KOPT-K1 (cell line): Measurements from ENCODE around the gene RTCA.
"Not testable (repeated sequence)": the region's sequence is repeated elsewhere in the genome, so short reads cannot be mapped to it uniquely, and the experiment has no call there.

Experiments
- H3K27ac ChIP-seq: fragments of 200-600 bp; sonication (generic); 2 replicates; pipeline ENCODE4 v1.5.1; 2016; ENCODE audit warnings: antibody characterized with exemption, mild to moderate bottlenecking, low read depth, low read length; ENCODE audit not compliant: poor library complexity, severe bottlenecking
- H3K36me3 ChIP-seq: fragments of 200-600 bp; sonication (generic); 2 replicates; pipeline ENCODE4 v1.5.1; 2017; ENCODE audit warnings: antibody characterized with exemption, mild to moderate bottlenecking, low read length, moderate library complexity; ENCODE audit not compliant: insufficient read depth
- H3K9me3 ChIP-seq: fragments of 200-600 bp; sonication (generic); 2 replicates; pipeline ENCODE4 v1.5.1; 2017; ENCODE audit warnings: antibody characterized with exemption, low read length, mild to moderate bottlenecking; ENCODE audit not compliant: insufficient read depth, poor library complexity, severe bottlenecking

Gene RTCA

GRCh38 chr1:100309863-100310262 lies 43.8 kb downstream of the RTCA start:
- Histone ChIP-seq H3K9me3 (peaks cover 8% of the 10 kb centered on the region), H3K36me3 (no peaks in the 10 kb centered on the region), H3K27ac (no peak overlapping the region)

DNA sequence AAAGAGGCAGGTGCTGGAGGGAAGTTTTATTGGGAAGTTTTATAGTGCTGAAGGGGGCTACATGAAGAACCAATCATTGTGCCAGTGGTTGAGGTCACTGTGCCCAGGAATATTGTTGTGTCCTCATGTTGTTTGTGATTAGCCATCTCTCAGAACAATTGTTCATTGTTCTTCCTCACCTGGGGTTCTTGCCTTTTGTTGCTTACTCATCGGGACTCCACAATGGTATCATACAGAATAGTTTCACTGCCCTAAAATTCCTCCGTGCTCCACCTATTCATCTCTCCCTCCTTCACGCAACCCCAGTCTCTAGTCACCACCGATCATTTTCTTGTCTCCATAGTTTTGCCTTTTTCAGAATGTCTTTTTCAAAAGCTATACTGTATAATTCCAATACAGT lies 47.4 kb downstream of the RTCA start:
- Histone ChIP-seq H3K9me3 (peaks cover 28% of the 10 kb centered on the region), H3K27ac (no peak overlapping the region), H3K36me3 (no peaks in the 10 kb centered on the region)

DNA sequence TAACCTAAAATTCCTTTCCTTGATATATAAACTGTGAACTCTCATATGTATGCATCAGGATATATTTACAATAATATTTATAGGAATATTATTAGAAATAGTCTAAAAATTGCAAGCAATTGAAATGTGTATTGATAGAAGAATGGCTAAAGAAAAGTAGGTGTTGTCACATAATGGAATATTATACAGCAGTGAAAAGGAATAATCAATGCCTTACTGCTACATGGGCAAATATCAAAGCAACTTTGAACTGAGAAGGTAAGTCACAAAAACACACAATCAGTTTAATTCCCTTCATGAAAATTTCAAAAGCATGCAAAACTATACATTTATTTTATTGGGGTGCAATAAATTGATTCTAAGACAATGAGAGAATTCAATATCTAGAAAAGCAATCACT lies 50.6 kb downstream of the RTCA start:
- Histone ChIP-seq H3K27ac (no peak overlapping the region), H3K9me3 (peaks cover 34% of the 10 kb centered on the region), H3K36me3 (no peaks in the 10 kb centered on the region)

DNA sequence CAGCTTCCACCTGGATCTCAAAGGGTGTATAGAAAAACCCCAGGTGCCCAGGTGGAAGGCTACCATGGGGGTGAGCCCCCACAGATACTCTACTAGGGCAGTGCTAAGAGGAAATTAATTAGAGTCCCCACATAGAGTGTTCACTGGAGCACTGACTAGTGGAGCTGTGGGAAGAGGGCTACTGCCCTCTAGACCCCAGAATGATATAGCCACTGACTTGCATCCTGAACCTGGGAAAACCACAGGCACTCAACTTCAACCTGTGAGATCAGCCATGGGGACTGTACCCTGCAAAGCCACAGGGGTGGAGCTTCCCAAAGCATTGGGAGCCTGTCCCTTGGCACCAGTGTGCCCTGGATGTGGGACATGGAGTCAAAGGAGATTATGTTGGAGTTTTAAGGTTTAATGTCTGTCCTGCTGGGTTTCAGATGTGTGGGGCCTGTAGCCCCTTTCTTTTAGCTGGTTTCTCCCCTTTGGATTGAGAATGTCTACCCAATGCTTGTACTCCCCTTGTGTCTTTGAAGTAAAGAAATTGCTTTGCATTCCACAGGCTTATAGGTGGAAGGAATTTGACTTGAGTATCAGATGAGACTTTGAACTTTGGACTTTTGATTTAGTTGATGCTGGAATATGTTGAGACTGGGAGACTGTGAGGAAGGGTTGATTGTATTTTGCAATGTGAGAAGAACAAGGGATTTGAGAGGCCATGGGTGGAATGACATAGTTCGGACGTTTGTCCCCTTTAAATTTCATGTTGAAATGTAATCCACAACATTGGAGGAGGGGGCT lies 54.5 kb downstream of the RTCA start:
- Histone ChIP-seq H3K9me3 (peaks cover 29% of the 10 kb centered on the region), H3K27ac (no peak overlapping the region), H3K36me3 (no peaks in the 10 kb centered on the region)

GRCh38 chr1:100321100-100321493 lies 55.1 kb downstream of the RTCA start:
- Histone ChIP-seq H3K27ac (no peak overlapping the region), H3K9me3 (peaks cover 23% of the 10 kb centered on the region), H3K36me3 (no peaks in the 10 kb centered on the region)

GRCh38 chr1:100321506-100321905 lies 55.5 kb downstream of the RTCA start:
- Histone ChIP-seq H3K27ac (no peak overlapping the region), H3K36me3 (no peaks in the 10 kb centered on the region), H3K9me3 (peaks cover 19% of the 10 kb centered on the region)

- Histone ChIP-seq H3K27ac (no peak overlapping the region), H3K9me3 (peaks cover 14% of the 10 kb centered on the region), H3K36me3 (no peaks in the 10 kb centered on the region)
Observed at GRCh38 chr1:100322436-100323211, 56.6 kb downstream of the RTCA start.

GRCh38 chr1:100323419-100324106 lies 57.5 kb downstream of the RTCA start:
- H3K36me3 ChIP-seq: no peaks in the 10 kb centered on the region
- peaks cover 14% of the 10 kb centered on the region for H3K9me3 ChIP-seq
- no peak overlapping the region for H3K27ac ChIP-seq

DNA sequence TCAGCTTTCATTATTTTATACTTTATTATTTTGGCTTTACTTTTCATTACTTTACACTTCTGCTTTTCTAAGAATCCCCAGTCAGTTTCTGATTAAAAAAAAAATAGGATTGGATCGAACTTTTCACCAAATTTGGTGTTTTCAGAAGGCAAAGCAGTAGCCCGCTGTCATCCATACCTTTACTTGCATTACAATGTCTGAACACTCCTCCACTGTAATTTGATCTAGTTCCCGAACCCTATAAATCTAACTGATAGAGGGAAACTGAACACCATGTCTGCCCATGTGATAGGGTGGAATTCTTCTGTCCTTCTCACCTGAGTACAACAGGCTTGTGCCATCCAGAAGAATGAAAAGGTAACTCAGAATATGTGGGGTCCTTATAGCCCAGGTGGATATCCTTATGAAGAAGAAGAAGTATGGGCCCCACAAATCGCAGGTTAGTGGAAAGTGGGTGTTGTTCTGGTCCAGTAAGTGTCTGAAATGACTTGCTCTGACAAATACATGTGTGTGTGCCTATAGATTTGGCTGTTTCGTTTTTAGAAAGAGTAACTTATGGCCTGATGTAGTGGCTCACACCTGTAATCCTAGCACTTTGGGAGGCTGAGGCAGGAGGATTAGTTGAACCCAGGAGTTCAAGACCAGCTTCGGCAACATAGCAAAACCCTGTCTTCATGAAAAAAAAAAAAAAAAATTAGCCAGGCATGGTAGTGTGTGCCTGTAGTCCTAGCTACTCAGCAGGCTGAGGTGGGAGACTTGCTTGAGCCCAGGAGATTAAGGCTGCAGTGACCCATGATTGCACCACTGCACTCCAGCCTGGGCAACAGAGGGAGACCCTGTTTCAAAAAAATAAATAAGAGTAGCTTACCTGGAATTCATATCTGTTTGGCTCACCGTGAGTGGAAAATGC lies 59.7 kb downstream of the RTCA start:
- Histone ChIP-seq H3K27ac (no peak overlapping the region), H3K9me3 (no peaks in the 10 kb centered on the region), H3K36me3 (no peaks in the 10 kb centered on the region)

- H3K36me3 ChIP-seq, H3K9me3 ChIP-seq, H3K27ac ChIP-seq: not testable (repeated sequence)
Observed at GRCh38 chr1:100326325-100326670, 60.3 kb downstream of the RTCA start.

DNA sequence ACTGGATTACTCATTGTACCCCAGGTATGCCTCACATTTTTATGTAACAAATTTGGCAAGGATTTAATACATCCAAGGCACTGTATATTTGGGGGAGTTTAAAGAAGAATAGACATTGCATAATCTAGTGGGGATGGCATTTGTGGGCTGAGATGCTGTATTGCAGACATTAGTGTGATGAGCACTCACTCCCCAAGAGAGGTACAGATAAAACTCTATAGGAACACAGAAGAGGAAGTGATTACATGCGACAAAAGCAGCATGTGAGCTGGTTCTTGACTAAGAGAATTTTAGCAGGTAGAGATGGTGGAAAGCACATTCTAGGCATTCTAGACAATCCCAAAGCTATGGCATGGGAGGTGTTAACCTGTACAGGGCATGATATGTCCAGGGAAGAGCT lies 62.1 kb downstream of the RTCA start:
- no peaks in the 10 kb centered on the region for H3K36me3 ChIP-seq

DNA sequence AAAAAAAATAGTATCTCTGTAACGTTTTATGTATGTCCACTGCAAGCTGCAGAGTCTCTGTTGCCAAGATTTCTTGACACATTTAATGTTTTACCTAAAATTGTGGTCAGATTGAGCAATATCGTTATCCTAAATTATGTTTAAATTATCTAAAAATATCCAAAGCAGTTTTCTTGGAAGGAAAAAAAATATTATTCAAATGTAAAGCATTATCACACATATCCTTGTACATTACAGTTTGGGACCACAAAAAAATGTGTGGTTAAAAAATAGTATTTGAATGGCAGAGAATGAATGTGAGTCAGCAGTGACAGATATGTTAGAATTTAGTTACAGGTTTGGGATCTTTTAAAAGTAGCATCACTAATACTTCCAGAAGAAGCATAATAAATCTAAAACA lies 65.1 kb downstream of the RTCA start:
- not testable (repeated sequence) for H3K9me3 ChIP-seq, H3K27ac ChIP-seq, H3K36me3 ChIP-seq

More for the DNA sequence above, 62.1 kb downstream of the RTCA start:
- H3K9me3 ChIP-seq: no peaks in the 10 kb centered on the region
- H3K27ac ChIP-seq: no peak overlapping the region

DNA sequence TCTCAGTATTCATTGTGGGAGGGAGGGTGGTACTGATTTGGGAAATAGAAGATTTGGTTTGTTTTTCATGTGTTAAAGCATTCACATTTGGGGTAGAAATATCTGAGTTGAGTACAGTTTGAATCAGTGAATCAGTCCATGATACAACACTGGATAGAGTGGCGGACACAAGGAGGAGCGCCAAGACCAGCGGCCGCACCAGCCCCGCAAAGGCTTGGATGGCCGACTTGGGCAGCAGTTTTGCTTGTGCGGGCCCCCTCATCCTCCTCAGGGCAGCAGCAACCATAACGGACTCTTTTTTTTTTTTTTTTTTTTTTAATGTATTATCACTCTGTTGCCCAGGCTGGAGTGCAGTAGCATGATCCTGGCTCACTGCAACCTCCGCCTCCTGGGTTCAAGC lies 66.3 kb downstream of the RTCA start:
- Histone ChIP-seq H3K9me3 (no peaks in the 10 kb centered on the region), H3K27ac (no peak overlapping the region), H3K36me3 (no peaks in the 10 kb centered on the region)

DNA sequence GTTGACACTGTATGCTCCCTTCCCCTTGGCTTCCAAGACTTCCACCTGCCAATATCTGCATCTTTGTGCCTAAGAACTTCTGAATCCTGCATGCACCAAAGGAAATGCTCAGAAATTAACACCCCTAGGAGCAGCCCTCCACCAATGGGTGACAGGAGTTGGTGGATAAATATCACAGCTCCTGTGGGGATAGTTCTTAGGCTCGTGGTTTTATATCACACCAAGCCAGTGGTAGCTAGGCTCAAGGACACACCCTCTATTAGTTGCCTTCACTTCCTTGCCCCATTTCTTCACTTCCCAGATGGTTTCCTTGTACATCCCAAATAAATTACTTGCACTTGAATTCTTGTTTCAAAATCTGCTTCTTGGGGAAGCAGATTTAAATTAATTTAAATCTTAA lies 69.4 kb downstream of the RTCA start:
- no peak overlapping the region for H3K27ac ChIP-seq
- no peaks in the 10 kb centered on the region for H3K36me3 ChIP-seq
- no peaks in the 10 kb centered on the region for H3K9me3 ChIP-seq

- H3K36me3 ChIP-seq, H3K27ac ChIP-seq: not testable (repeated sequence)
Observed at GRCh38 chr1:100337878-100338277, 71.9 kb downstream of the RTCA start.

More at GRCh38 chr1:100337878-100338277, 71.9 kb downstream of the RTCA start:
- H3K9me3 ChIP-seq: not testable (repeated sequence)
